Osteoblast (primary cell): Measurements from ENCODE around the gene ARNT2. TPM values are rescaled to one million over a fixed set of nuclear protein-coding genes. Genes with fewer than 3 reads are reported as not detected.

Experiments
- DNase-seq: peaks from one replicate; pipeline ENCODE4 v3.0.0; 2011; ENCODE audit warnings: low spot score, mixed read lengths; ENCODE audit not compliant: insufficient read length; ENCODE audit errors: missing footprints
- H2AFZ ChIP-seq: 2 replicates; pipeline ENCODE4 v1.6.0; 2011; ENCODE audit warnings: mild to moderate bottlenecking, low read length
- H3K27ac ChIP-seq: 2 replicates; pipeline ENCODE4 v1.5.1; 2011; ENCODE audit warnings: mild to moderate bottlenecking, low read depth, low read length, moderate library complexity
- H3K27me3 ChIP-seq: 2 replicates; pipeline ENCODE4 v1.6.0; 2012; ENCODE audit warnings: mild to moderate bottlenecking, control low read depth, inconsistent platforms, low read length, moderate library complexity; ENCODE audit not compliant: insufficient read depth
- H3K36me3 ChIP-seq: 2 replicates; pipeline ENCODE4 v1.5.1; 2011; ENCODE audit warnings: mild to moderate bottlenecking, low read length, control low read depth, moderate library complexity; ENCODE audit not compliant: insufficient read depth
- H3K4me1 ChIP-seq: 2 replicates; pipeline ENCODE4 v1.5.1; 2011; ENCODE audit warnings: mild to moderate bottlenecking, low read length, control low read depth, moderate library complexity; ENCODE audit not compliant: insufficient read depth
- H3K4me2 ChIP-seq: 2 replicates; pipeline ENCODE4 v1.6.0; 2011; ENCODE audit warnings: mild to moderate bottlenecking, low read length; ENCODE audit not compliant: insufficient read depth
- H3K4me3 ChIP-seq: fragments of 200-600 bp; sonication (generic); 3 replicates; pipeline ENCODE4 v1.5.1; 2012; ENCODE audit warnings: mild to moderate bottlenecking, low read length, inconsistent platforms; ENCODE audit not compliant: insufficient read depth
- H3K79me2 ChIP-seq: 2 replicates; pipeline ENCODE4 v1.6.0; 2012; ENCODE audit warnings: mild to moderate bottlenecking, low read length, control low read depth, inconsistent platforms; ENCODE audit not compliant: insufficient read depth
- H3K9me3 ChIP-seq: 2 replicates; pipeline ENCODE4 v1.5.1; 2011; ENCODE audit warnings: low read depth, low read length, control low read depth
- H4K20me1 ChIP-seq: 2 replicates; pipeline ENCODE4 v1.6.0; 2012; ENCODE audit warnings: mild to moderate bottlenecking, low read length, control low read depth; ENCODE audit not compliant: insufficient read depth
- total RNA-seq: library from RNA; depleted of rRNA; stranded (reverse); fragments of >200 nt; gene quantifications from 2 replicates; pipeline ENCODE4 v1.2.3, GENCODE V29; 2012
- TF ChIP-seq, protein P1 (sequence below): IDR thresholded peaks from 2 replicates; pipeline ENCODE4 v1.5.1; 2011; ENCODE audit warnings: mild to moderate bottlenecking, low read depth, low read length, moderate library complexity; ENCODE audit errors: extremely low read depth

ARNT2 gene
- total RNA-seq, 1 donor, result 30.0 TPM

DNA sequence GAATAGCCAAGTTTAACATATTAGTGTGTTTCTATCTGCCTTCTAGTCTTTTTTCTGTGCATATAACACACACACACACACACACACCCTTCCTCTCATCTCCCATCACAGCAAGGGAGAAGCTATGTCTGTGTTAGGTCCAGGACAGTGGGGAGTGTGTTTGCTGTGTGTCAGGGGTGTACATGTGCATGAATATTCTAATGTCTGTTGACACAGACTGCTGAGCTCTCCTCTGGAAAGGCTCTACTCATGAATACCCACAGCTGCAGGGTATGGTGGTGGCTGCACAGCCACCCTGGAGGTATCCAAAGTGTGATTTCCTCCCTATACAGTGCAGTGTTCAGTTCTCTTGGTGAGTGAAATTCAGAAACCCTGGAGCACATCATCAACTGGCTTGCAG lies 42.9 kb downstream of the ARNT2 start:
- Histone ChIP-seq H3K4me3 (no peak overlapping the region), H3K9me3 (no peaks in the 10 kb centered on the region), H3K4me1 (no peaks in the 10 kb centered on the region), H3K36me3 (no peaks in the 10 kb centered on the region), H4K20me1 (no peaks in the 10 kb centered on the region), H3K27ac (no peak overlapping the region), H3K4me2 (no peak overlapping the region), H3K79me2 (no peaks in the 10 kb centered on the region), H2AFZ (no peak overlapping the region), H3K27me3 (peaks cover 6% of the 10 kb centered on the region)
- TF ChIP-seq, protein P1, sequence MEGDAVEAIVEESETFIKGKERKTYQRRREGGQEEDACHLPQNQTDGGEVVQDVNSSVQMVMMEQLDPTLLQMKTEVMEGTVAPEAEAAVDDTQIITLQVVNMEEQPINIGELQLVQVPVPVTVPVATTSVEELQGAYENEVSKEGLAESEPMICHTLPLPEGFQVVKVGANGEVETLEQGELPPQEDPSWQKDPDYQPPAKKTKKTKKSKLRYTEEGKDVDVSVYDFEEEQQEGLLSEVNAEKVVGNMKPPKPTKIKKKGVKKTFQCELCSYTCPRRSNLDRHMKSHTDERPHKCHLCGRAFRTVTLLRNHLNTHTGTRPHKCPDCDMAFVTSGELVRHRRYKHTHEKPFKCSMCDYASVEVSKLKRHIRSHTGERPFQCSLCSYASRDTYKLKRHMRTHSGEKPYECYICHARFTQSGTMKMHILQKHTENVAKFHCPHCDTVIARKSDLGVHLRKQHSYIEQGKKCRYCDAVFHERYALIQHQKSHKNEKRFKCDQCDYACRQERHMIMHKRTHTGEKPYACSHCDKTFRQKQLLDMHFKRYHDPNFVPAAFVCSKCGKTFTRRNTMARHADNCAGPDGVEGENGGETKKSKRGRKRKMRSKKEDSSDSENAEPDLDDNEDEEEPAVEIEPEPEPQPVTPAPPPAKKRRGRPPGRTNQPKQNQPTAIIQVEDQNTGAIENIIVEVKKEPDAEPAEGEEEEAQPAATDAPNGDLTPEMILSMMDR, result no peak
- DNase-seq, result no peak

DNA sequence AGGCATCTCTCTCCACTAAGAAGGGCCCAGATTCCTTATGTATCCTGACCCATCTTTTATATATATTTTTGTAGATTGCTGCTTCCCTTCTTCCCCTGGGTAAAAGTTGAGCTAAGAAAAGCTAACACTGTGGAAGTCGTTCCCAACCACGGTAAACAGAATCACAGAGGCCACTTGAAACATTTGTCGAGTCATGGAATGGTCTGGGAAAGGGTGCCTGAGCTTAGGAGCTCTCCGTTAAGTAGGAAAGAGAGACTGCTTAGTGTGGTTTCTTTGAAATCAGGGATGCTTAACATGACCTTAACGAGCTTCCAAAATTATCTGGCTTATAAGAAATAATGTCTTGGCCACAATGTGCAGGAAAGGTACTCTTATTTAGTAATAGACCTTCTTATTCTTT lies 45.6 kb downstream of the ARNT2 start:
- TF ChIP-seq, protein P1, result no peak
- Histone ChIP-seq H3K4me3 (no peak overlapping the region), H3K9me3 (no peaks in the 10 kb centered on the region), H3K4me1 (peaks cover 6% of the 10 kb centered on the region), H3K27ac (no peak overlapping the region), H3K79me2 (no peaks in the 10 kb centered on the region), H4K20me1 (no peaks in the 10 kb centered on the region), H3K27me3 (no peaks in the 10 kb centered on the region), H3K4me2 (no peak overlapping the region), H2AFZ (no peak overlapping the region), H3K36me3 (no peaks in the 10 kb centered on the region)
- DNase-seq, result no peak

DNA sequence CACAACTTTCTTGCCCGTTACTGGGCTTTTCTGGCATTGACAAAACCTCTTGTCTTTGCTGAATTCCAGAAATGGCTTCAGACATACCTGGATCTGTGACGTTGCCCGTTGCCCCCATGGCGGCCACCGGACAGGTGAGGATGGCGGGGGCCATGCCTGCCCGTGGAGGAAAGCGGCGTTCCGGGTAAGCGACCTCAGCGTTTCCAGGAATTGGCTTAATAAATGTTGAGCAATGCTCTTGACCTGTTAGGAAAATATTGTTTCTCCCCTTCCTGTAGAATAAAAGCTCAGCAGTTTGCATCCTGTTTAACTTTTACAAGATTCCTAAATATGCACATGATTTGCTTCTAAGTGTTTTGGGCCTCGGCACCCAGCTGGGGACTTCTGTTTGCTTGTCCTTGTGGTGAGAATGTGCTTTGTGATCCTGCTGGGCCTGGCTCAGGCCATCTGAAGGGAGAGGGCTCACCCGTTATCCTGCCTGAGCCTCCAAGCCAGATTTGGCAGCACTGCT lies 46.7 kb downstream of the ARNT2 start:
- Histone ChIP-seq H3K27me3 (no peaks in the 10 kb centered on the region), H3K4me1 (peaks cover 15% of the 10 kb centered on the region), H3K36me3 (no peaks in the 10 kb centered on the region), H3K4me3 (no peak overlapping the region), H3K9me3 (no peaks in the 10 kb centered on the region), H3K4me2 (no peak overlapping the region), H4K20me1 (no peaks in the 10 kb centered on the region), H3K27ac (no peak overlapping the region), H2AFZ (no peak overlapping the region), H3K79me2 (no peaks in the 10 kb centered on the region)
- no peak for DNase-seq
- TF ChIP-seq, protein P1, result no peak

DNA sequence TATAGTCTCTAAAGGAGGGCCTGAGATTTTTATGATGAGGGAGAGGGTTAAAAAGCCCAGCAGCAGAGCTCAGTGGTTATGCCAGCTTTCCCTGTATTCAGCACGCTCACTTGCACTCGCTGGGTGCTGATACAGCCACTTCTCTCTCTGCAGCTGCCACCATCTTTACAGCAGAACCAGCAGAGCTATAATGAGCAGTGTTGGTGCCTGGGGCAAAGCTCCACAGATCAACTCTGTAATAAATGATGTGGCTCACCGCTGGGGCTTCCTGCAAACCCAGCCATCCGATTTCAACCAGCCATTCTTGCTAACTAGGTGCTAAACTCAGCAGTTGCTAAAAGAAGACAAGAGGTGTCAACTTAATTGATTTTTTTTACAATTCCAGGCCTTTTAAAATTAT lies 48.0 kb downstream of the ARNT2 start:
- no peaks in the 10 kb centered on the region for H3K27me3 ChIP-seq
- no peak overlapping the region for H3K27ac ChIP-seq
- H3K4me3 ChIP-seq, result no peak overlapping the region
- no peaks in the 10 kb centered on the region for H3K36me3 ChIP-seq
- TF ChIP-seq, protein P1, result no peak
- no peak overlapping the region for H2AFZ ChIP-seq
- H3K79me2 ChIP-seq, result no peaks in the 10 kb centered on the region
- H3K4me2 ChIP-seq, result no peak overlapping the region
- H3K4me1 ChIP-seq, result peaks cover 28% of the 10 kb centered on the region
- H4K20me1 ChIP-seq, result no peaks in the 10 kb centered on the region
- H3K9me3 ChIP-seq, result no peaks in the 10 kb centered on the region
- DNase-seq, result no peak
